ENCODE results near the gene SH2B2. TPM values are rescaled to one million over a fixed set of nuclear protein-coding genes. Genes with fewer than 3 reads are reported as not detected.

SH2B2 gene
- total RNA-seq, 1 experiment from 2014 or later, result 8.8 TPM

- Histone ChIP-seq H3K4me1 (ENCODE audit: insufficient read depth, low read length) (no peaks in the 10 kb centered on the region), H3K4me2 (ENCODE audit: low read length) (no peak overlapping the region), H3K9me3 (ENCODE audit: low read length) (no peaks in the 10 kb centered on the region), H3K36me3 (ENCODE audit: low read depth, low read length) (no peaks in the 10 kb centered on the region), H3K9me2 (replicated peaks; ENCODE audit: low read length) (no peaks in the 10 kb centered on the region), H3K4me3 (ENCODE audit: low read length) (no peak overlapping the region), H3K27me3 (ENCODE audit: low read length) (no peaks in the 10 kb centered on the region), H3K27ac (ENCODE audit: low read length) (no peak overlapping the region), H3K79me2 (ENCODE audit: low read length) (no peaks in the 10 kb centered on the region), H2AFZ (ENCODE audit: low read length) (no peak overlapping the region), H4K20me1 (ENCODE audit: low read length) (no peaks in the 10 kb centered on the region), H3F3A (ENCODE audit: low read length, unreplicated experiment) (no peaks in the 10 kb centered on the region), H3K9ac (ENCODE audit: low read length) (no peak overlapping the region)
- CTCF ChIA-PET, result no interaction called here
- POLR2A ChIA-PET (ENCODE audit: unreplicated experiment), result interaction anchor here (0.5 kb wide), 1 partner anchor 954 kb away, joined by 4 read pairs; no protein-coding TSS in a partner anchor
- DNase-seq (no peak), ATAC-seq (no peak)
- no peak for TF ChIP-seq CTCF (conservative IDR thresholded peaks at IDR 0.05; ENCODE audit: low read depth, low read length)
- TF ChIP-seq EZH2 (IDR thresholded peaks at IDR 0.05; ENCODE audit: low read length, unreplicated experiment), result no peak
- TF ChIP-seq EZH2phosphoT487 (IDR thresholded peaks at IDR 0.05; ENCODE audit: borderline replicate concordance, low read length), result no peak
- intact Hi-C loops (cut with micrococcal nuclease), result no loop called here
- no TSS peak for BruUV-seq (replicated peaks)
Measured at GRCh38 chr7:102261451-102261850, 25.2 kb upstream of the SH2B2 start.

GRCh38 chr7:102262546-102262945 is 24.1 kb upstream of the SH2B2 start:
- no peak overlapping the region for H3K9ac ChIP-seq (ENCODE audit: low read length)
- no peak for TF ChIP-seq CTCF (conservative IDR thresholded peaks at IDR 0.05; ENCODE audit: low read depth, low read length)
- no peak for TF ChIP-seq EZH2phosphoT487 (IDR thresholded peaks at IDR 0.05; ENCODE audit: borderline replicate concordance, low read length)
- TF ChIP-seq EZH2 (IDR thresholded peaks at IDR 0.05; ENCODE audit: low read length, unreplicated experiment), result no peak
- no peaks in the 10 kb centered on the region for H3K79me2 ChIP-seq (ENCODE audit: low read length)
- DNase-seq (no peak), ATAC-seq (no peak)
- no peaks in the 10 kb centered on the region for H3K36me3 ChIP-seq (ENCODE audit: low read depth, low read length)
- ChIA-PET POLR2A (ENCODE audit: unreplicated experiment) (no interaction called here), CTCF (no interaction called here)
- no TSS peak for BruUV-seq (replicated peaks)
- H4K20me1 ChIP-seq (ENCODE audit: low read length), result no peaks in the 10 kb centered on the region
- H3K4me3 ChIP-seq (ENCODE audit: low read length), result no peak overlapping the region
- H2AFZ ChIP-seq (ENCODE audit: low read length), result no peak overlapping the region
- no peak overlapping the region for H3K27ac ChIP-seq (ENCODE audit: low read length)
- no peaks in the 10 kb centered on the region for H3K27me3 ChIP-seq (ENCODE audit: low read length)
- H3K9me2 ChIP-seq (replicated peaks; ENCODE audit: low read length), result no peaks in the 10 kb centered on the region
- no peaks in the 10 kb centered on the region for H3K4me1 ChIP-seq (ENCODE audit: insufficient read depth, low read length)
- intact Hi-C loops (cut with micrococcal nuclease), result no loop called here
- H3K9me3 ChIP-seq (ENCODE audit: low read length), result no peaks in the 10 kb centered on the region
- no peak overlapping the region for H3K4me2 ChIP-seq (ENCODE audit: low read length)
- no peaks in the 10 kb centered on the region for H3F3A ChIP-seq (ENCODE audit: low read length, unreplicated experiment)

GRCh38 chr7:102264367-102264891 is 22.2 kb upstream of the SH2B2 start:
- Histone ChIP-seq H3K4me1 (ENCODE audit: insufficient read depth, low read length) (no peaks in the 10 kb centered on the region), H4K20me1 (ENCODE audit: low read length) (no peaks in the 10 kb centered on the region), H3K27ac (ENCODE audit: low read length) (no peak overlapping the region), H3F3A (ENCODE audit: low read length, unreplicated experiment) (no peaks in the 10 kb centered on the region), H3K4me2 (ENCODE audit: low read length) (no peak overlapping the region), H3K27me3 (ENCODE audit: low read length) (no peaks in the 10 kb centered on the region), H3K9me2 (replicated peaks; ENCODE audit: low read length) (no peaks in the 10 kb centered on the region), H2AFZ (ENCODE audit: low read length) (no peak overlapping the region), H3K79me2 (ENCODE audit: low read length) (no peaks in the 10 kb centered on the region), H3K9ac (ENCODE audit: low read length) (no peak overlapping the region), H3K36me3 (ENCODE audit: low read depth, low read length) (no peaks in the 10 kb centered on the region), H3K9me3 (ENCODE audit: low read length) (no peaks in the 10 kb centered on the region), H3K4me3 (ENCODE audit: low read length) (no peak overlapping the region)
- intact Hi-C loops (cut with micrococcal nuclease), result no loop called here
- DNase-seq (no peak), ATAC-seq (no peak)
- BruUV-seq (replicated peaks), result no TSS peak
- POLR2A ChIA-PET (ENCODE audit: unreplicated experiment), result no interaction called here
- CTCF ChIA-PET, result no interaction called here
- no peak for TF ChIP-seq EZH2 (IDR thresholded peaks at IDR 0.05; ENCODE audit: low read length, unreplicated experiment)
- TF ChIP-seq EZH2phosphoT487 (IDR thresholded peaks at IDR 0.05; ENCODE audit: borderline replicate concordance, low read length), result no peak
- TF ChIP-seq CTCF (conservative IDR thresholded peaks at IDR 0.05; ENCODE audit: low read depth, low read length), result no peak

All from PC-3 (cell line).